Mucosa of stomach (tissue), 1 donor: ENCODE results near the gene CHP2.

Experiments
- H3K27me3 ChIP-seq: one replicate; pipeline ENCODE4 v1.7.0; 2013; ENCODE audit warnings: mild to moderate bottlenecking, low read length; ENCODE audit not compliant: control insufficient read depth, insufficient read depth
- H3K36me3 ChIP-seq: one replicate; pipeline ENCODE4 v1.7.0; 2013; ENCODE audit warnings: low read length; ENCODE audit not compliant: control insufficient read depth, insufficient read depth
- H3K4me1 ChIP-seq: one replicate; pipeline ENCODE4 v1.7.0; 2013; ENCODE audit warnings: mild to moderate bottlenecking, low read length; ENCODE audit not compliant: control insufficient read depth, insufficient read depth
- H3K4me3 ChIP-seq: one replicate; pipeline ENCODE4 v1.7.0; 2013; ENCODE audit warnings: low read length
- H3K9ac ChIP-seq: one replicate; pipeline ENCODE4 v1.7.0; 2013; ENCODE audit warnings: mild to moderate bottlenecking, low read length, moderate library complexity
- H3K9me3 ChIP-seq: one replicate; pipeline ENCODE4 v1.7.0; 2013; ENCODE audit warnings: mild to moderate bottlenecking, low read length, moderate library complexity; ENCODE audit not compliant: control insufficient read depth
- donor health status: Pancreatic carcinoma.

CHP2 gene

GRCh38 chr16:23786964-23787561 lies 32.2 kb downstream of the CHP2 start:
- Histone ChIP-seq H3K9me3 (no peaks in the 10 kb centered on the region), H3K4me3 (no peak overlapping the region), H3K27me3 (peaks cover 5% of the 10 kb centered on the region)

DNA sequence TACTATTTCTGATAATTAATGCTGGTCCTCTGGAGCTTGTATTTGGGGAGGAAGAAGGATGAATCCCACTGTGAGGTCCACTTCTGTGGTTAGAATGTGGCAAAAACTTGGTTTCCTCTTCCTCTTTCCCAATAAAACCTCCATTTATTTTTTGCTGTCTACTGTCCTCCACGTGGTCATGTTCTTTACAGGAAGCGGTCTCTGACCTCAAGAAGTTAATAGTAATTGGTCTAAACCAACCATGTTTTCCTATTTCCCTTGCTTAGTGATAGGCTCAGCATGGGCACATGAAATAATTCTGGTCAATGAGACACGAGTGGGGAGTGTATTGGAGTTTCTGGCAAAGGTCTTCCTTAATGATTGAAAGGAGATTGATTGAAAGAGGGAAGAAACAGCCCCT lies 33.9 kb downstream of the CHP2 start:
- H3K4me1 ChIP-seq: no peaks in the 10 kb centered on the region
- no peaks in the 10 kb centered on the region for H3K36me3 ChIP-seq
- peaks cover 5% of the 10 kb centered on the region for H3K27me3 ChIP-seq
- no peak overlapping the region for H3K9ac ChIP-seq
- H3K9me3 ChIP-seq: no peaks in the 10 kb centered on the region
- H3K4me3 ChIP-seq: no peak overlapping the region

More at GRCh38 chr16:23786964-23787561, 32.2 kb downstream of the CHP2 start:
- Histone ChIP-seq H3K4me1 (no peaks in the 10 kb centered on the region), H3K9ac (no peak overlapping the region), H3K36me3 (no peaks in the 10 kb centered on the region)

DNA sequence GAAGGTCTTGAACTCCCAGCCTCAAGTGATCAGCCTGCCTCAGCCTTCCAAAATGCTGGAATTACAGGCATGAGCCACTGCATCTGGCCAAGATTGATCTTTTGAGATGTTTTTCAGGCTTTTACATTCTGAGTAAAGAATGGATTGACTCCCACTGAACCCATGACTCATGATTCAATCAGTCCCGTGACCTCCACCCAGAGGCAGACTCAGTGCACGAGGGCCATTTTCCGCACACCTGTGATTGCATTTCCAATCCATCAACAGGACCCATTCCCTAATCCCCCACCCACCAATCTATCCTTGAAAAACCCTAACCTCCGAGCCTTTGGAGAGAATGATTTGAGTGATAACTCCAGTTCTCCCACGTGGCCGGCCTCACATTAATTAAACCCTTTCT lies 40.6 kb downstream of the CHP2 start:
- H3K27me3 ChIP-seq: no peaks in the 10 kb centered on the region
- H3K4me1 ChIP-seq: no peaks in the 10 kb centered on the region
- no peaks in the 10 kb centered on the region for H3K9me3 ChIP-seq
- no peak overlapping the region for H3K4me3 ChIP-seq
- H3K36me3 ChIP-seq: no peaks in the 10 kb centered on the region
- no peak overlapping the region for H3K9ac ChIP-seq

DNA sequence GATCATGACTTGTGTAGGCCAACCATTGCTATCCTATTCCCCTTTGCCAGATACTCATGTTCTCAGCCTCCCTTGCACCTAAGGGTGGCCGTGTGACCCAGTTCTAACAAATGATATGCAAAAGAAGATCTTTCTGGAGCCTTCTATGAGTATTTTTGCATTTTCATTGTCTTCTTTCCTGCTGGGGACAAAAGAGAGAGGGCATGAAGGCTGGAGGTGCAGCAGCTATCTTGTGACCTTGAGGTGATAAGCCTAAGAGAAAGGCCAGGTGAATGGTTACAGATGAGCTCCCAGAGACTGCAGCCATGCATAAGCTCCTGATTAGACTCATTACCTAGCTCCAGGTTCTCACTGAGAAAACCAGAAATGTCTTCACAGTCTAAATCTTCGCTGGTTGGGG lies 42.1 kb downstream of the CHP2 start:
- H3K9ac ChIP-seq: no peak overlapping the region
- H3K4me1 ChIP-seq: no peaks in the 10 kb centered on the region
- H3K27me3 ChIP-seq: no peaks in the 10 kb centered on the region
- no peaks in the 10 kb centered on the region for H3K9me3 ChIP-seq
- no peak overlapping the region for H3K4me3 ChIP-seq
- H3K36me3 ChIP-seq: no peaks in the 10 kb centered on the region

GRCh38 chr16:23801378-23801777 lies 46.6 kb downstream of the CHP2 start:
- Histone ChIP-seq H3K36me3 (no peaks in the 10 kb centered on the region), H3K4me3 (no peak overlapping the region), H3K9ac (no peak overlapping the region), H3K27me3 (no peaks in the 10 kb centered on the region), H3K9me3 (no peaks in the 10 kb centered on the region), H3K4me1 (peaks cover 8% of the 10 kb centered on the region)

GRCh38 chr16:23802776-23803175 lies 48.0 kb downstream of the CHP2 start:
- Histone ChIP-seq H3K36me3 (no peaks in the 10 kb centered on the region), H3K4me1 (peaks cover 8% of the 10 kb centered on the region), H3K4me3 (no peak overlapping the region), H3K27me3 (no peaks in the 10 kb centered on the region), H3K9ac (no peak overlapping the region), H3K9me3 (no peaks in the 10 kb centered on the region)

DNA sequence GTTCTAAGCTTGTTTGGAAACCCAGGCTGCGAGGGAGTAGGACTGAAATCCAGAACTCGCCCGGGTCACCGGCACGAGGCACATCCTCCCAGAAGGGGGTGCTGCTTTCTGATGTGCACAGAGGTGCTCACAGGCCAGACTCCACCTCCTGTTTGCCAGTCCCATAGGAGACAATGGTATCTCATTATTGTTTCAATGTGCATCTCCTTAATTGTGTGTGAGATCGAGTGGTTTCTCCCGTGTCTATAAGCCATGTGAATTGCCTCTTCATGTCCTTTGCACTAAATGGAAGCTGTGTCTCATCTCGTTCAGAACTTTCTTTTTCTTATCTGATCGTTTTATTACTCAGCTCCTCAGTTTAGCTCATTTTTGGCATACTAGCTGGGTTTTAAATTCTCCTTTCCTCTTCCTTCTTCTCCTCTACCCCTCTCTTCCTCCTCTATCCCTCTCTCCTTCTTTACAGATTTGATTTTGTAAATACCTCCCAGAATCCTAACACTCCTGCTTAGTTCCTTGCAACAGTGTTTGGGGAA lies 48.8 kb downstream of the CHP2 start:
- H3K9ac ChIP-seq: no peak overlapping the region

GRCh38 chr16:23807028-23807427 lies 52.2 kb downstream of the CHP2 start:
- Histone ChIP-seq H3K27me3 (no peaks in the 10 kb centered on the region), H3K9ac (no peak overlapping the region), H3K9me3 (no peaks in the 10 kb centered on the region), H3K36me3 (no peaks in the 10 kb centered on the region), H3K4me1 (peaks cover 8% of the 10 kb centered on the region), H3K4me3 (no peak overlapping the region)

More for the DNA sequence above, 48.8 kb downstream of the CHP2 start:
- Histone ChIP-seq H3K27me3 (no peaks in the 10 kb centered on the region), H3K9me3 (no peaks in the 10 kb centered on the region), H3K4me3 (no peak overlapping the region), H3K36me3 (no peaks in the 10 kb centered on the region), H3K4me1 (peaks cover 8% of the 10 kb centered on the region)
